Stomach (tissue), 9 donors: Measurements from ENCODE around the gene TRIO. TPM values are rescaled to one million over a fixed set of nuclear protein-coding genes. Genes with fewer than 3 reads are reported as not detected.

ENCODE experiments used
- DNase-seq, 2 donors: peaks; one replicate each; pipeline versions ENCODE4 v3.0.0 to v3.0.0-alpha.2; 2013 to 2019
- H3K27ac ChIP-seq, 5 donors: fragments of 200-600 bp in 4 of 5; sonication (generic) in 4 of 5; one replicate each; pipeline ENCODE4 v1.5.1; 2013 to 2019; ENCODE audit warnings: mild to moderate bottlenecking in 1 of 5, moderate library complexity in 1 of 5
- H3K27me3 ChIP-seq, 3 donors: fragments of 200-600 bp; sonication (generic); one replicate each; pipeline ENCODE4 v1.5.1; 2017 to 2019; ENCODE audit warnings: mixed run types in 1 of 3
- H3K36me3 ChIP-seq, 4 donors: fragments of 200-600 bp; sonication (generic); 1 replicate in 3 of 4; 2 replicates in 1 of 4; pipeline ENCODE4 v1.5.1; 2016 to 2019
- H3K4me1 ChIP-seq, 4 donors: fragments of 200-600 bp; sonication (generic); one replicate each; pipeline ENCODE4 v1.5.1; 2016 to 2019
- H3K4me3 ChIP-seq, 4 donors: fragments of 200-600 bp; sonication (generic) in 3 of 4; one replicate each; pipeline ENCODE4 v1.5.1; 2016 to 2019; ENCODE audit warnings: mild to moderate bottlenecking in 1 of 4
- H3K9me3 ChIP-seq, 4 donors: fragments of 200-600 bp; sonication (generic); one replicate each; pipeline ENCODE4 v1.5.1; 2016 to 2019
- EP300 ChIP-seq: sonication (generic); formaldehyde crosslinking; IDR thresholded peaks from one replicate; pipeline ENCODE4 v1.6.1; 2017; ENCODE audit warnings: antibody characterized with exemption
- POLR2A ChIP-seq, 4 donors: fragments of 450-650 bp; IDR thresholded peaks; one replicate each; pipeline ENCODE4 v1.6.1; 2016; ENCODE audit warnings: antibody characterized with exemption in 4 of 4, control low read depth in 2 of 4, mild to moderate bottlenecking in 1 of 4, moderate library complexity in 1 of 4
- POLR2AphosphoS5 ChIP-seq, 3 donors: sonication (generic); formaldehyde crosslinking; IDR thresholded peaks; one replicate each; pipeline ENCODE4 v1.6.1; 2016; ENCODE audit warnings: antibody characterized with exemption in 3 of 3
- WGBS, 5 donors: extraction: QIAGEN DNeasy Blood & Tissue Kit in 3 of 5; methylation state at CpG; one replicate each; pipeline versions ENCODE4 v1.1.5 to v1.1.7; 2013 to 2018; 5-methylcytosine and 5-hydroxymethylcytosine counted together
- intact Hi-C: fragments of 100-400 bp; cut with DNase I; formaldehyde crosslinking; loops from one replicate; pipeline ENCODE4 v1.15.1; 2023; ENCODE audit warnings: low total_unique reads
- polyA plus RNA-seq, 3 donors: library from polyadenylated mRNA; stranded (reverse); fragments of 200-250 nt; gene quantifications; one replicate each; pipeline ENCODE4 v1.2.3, GENCODE V29; 2013
- total RNA-seq, 5 donors: library from RNA; depleted of rRNA; stranded (reverse); fragments of >200 nt; gene quantifications; one replicate each; pipeline versions ENCODE4 v1.1.0 to v1.2.3, GENCODE V29; 2014 to 2016
- TF ChIP-seq, protein P1 (sequence below), 7 experiments: fragments of 450-650 bp in 4 of 7; fragments of 200-600 bp in 3 of 7; sonication (generic) in 3 of 7; IDR thresholded peaks; one replicate each; pipeline ENCODE4 v1.5.1; 2016 to 2019; ENCODE audit warnings: antibody characterized with exemption in 7 of 7, control low read depth in 2 of 7, mild to moderate bottlenecking in 1 of 7
- donor health status: healthy with polysubstance abuse.
- donor health status: Bipolar disorder and iron deficiency.
- donor health status: healthy.

Gene TRIO
- total and polyA plus RNA-seq, 8 donors, result 9.9 to 558 (median 127) TPM

DNA sequence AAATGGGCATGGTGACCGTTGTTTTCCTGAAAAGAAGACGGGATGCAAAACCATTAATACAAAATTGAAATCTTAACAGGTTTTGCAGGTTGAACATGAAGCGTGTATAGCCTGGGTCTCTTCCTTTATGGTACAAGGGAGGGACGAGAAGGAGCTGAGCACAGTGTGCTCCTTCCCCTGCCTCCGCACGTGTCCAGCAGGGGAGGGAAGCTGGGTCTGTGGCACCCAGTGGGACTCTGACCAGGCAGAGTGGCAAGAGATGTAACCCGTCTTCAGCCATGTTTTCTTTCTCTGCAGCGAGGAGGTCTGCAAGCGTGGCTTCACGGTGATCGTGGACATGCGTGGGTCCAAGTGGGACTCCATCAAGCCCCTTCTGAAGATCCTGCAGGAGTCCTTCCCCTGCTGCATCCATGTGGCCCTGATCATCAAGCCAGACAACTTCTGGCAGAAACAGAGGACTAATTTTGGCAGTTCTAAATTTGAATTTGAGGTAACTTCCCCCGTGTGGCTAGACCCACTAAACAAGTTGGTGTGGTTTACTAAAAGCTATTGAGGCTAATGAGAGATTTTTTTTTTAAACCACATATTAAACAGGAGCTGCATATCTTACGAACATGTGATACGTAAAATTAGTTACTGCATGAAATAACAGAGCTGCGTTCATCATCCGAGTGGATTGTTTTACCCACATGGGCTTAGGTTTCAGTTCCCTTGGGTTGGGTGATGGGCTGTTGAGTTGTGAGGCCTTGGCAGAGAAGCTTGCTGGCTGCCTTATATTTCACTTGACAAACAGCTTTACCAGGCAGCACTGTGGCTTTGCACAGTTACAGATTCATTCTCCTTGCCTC lies 143.7 kb downstream of the TRIO start:
- no peak for DNase-seq
- Histone ChIP-seq H3K27ac (peak overlapping the region in 1 of 5 donors; percentile 7), H3K9me3 (no peaks in the 10 kb centered on the region), H3K4me3 (no peak overlapping the region), H3K27me3 (no peaks in the 10 kb centered on the region), H3K4me1 (peaks cover 0 to 50% (median 22%) of the 10 kb centered on the region in 4 donors), H3K36me3 (peaks cover 7 to 52% (median 42%) of the 10 kb centered on the region in 4 donors)
- 86 to 96% (median 90%) methylated on average over 16 to 17 of the region's 17 CpGs for WGBS, 5 donors
- TF ChIP-seq EP300 (no peak), POLR2AphosphoS5 (IDR thresholded peaks at IDR 0.05) (no peak), POLR2A (IDR thresholded peaks at IDR 0.05) (no peak)
- TF ChIP-seq, protein P1, sequence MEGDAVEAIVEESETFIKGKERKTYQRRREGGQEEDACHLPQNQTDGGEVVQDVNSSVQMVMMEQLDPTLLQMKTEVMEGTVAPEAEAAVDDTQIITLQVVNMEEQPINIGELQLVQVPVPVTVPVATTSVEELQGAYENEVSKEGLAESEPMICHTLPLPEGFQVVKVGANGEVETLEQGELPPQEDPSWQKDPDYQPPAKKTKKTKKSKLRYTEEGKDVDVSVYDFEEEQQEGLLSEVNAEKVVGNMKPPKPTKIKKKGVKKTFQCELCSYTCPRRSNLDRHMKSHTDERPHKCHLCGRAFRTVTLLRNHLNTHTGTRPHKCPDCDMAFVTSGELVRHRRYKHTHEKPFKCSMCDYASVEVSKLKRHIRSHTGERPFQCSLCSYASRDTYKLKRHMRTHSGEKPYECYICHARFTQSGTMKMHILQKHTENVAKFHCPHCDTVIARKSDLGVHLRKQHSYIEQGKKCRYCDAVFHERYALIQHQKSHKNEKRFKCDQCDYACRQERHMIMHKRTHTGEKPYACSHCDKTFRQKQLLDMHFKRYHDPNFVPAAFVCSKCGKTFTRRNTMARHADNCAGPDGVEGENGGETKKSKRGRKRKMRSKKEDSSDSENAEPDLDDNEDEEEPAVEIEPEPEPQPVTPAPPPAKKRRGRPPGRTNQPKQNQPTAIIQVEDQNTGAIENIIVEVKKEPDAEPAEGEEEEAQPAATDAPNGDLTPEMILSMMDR (IDR thresholded peaks at IDR 0.05), result no peak
- intact Hi-C loops, result no loop called here

DNA sequence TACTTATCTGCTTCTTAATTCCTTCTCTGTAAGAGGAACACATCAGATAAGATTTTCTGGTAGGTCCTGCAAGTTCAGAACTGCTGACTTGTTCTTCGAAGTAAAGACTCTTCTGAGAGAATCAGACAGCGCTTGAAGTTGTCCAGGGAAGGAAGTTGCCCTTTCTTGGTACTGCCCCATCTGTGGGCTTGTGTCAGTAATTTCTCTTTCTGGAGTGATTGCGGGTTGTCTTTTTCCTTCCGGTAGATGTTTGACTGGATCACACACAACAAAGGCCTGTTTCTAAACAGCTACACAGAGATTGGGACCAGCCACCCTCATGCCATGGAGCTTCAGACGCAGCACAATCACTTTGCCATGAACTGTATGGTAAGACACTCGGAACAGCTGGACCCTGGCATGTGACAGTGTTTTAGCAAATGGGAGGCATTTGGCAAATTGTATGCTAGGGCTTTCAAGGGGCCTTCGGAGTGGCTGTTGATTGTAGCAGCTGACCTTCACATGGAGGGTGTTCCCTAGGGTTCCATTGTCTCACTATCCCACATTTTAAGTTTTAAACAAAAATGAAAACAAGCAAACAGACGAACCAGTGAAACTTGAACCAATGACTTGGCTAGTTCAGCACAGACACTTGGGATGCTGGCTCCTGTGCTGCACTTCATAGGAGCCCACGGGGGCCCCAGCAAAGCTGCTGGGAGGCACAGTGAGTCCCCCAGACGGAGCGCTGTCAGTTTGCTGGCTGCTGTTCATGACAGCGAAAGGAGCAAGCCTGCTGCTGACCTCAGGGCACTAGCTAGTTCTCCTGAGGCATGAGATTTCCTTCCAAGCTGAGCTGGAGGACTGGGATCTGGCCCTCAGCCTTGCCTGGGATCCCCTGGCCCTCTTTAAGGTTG lies 149.9 kb downstream of the TRIO start:
- TF ChIP-seq POLR2A (IDR thresholded peaks at IDR 0.05), result no peak
- TF ChIP-seq, protein P1 (IDR thresholded peaks at IDR 0.05), result no peak
- no peak for TF ChIP-seq POLR2AphosphoS5 (IDR thresholded peaks at IDR 0.05)
- no peak for TF ChIP-seq EP300
- H3K4me3 ChIP-seq, result no peak overlapping the region
- peaks cover 15 to 88% (median 72%) of the 10 kb centered on the region in 4 donors for H3K36me3 ChIP-seq
- no peak for DNase-seq
- H3K27me3 ChIP-seq, result no peaks in the 10 kb centered on the region
- no peak overlapping the region for H3K27ac ChIP-seq
- 85 to 93% (median 90%) methylated on average over 12 of the region's 12 CpGs for WGBS, 5 donors
- H3K4me1 ChIP-seq, result peaks cover 0 to 27% (median 13%) of the 10 kb centered on the region in 4 donors
- H3K9me3 ChIP-seq, result no peaks in the 10 kb centered on the region
- intact Hi-C loops, result no loop called here

DNA sequence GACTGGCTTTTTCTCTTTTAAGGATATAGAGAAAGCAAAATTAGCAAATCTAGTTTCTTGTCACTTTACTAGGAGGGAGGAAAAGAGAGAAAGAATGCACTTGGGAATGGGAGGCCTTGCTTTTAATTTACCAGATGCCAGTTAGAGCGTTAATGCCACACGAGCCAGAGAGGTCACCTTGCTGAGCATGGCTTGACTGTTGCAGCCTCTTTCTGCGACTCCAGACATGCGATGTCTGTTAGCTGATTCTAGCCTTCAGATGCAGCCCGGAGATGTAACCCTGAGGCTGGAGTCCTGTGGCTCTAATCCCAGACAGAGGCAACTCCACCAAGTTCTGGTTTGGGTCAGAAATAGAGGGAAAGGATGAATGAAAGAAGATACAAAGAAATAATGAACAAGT lies 152.5 kb downstream of the TRIO start:
- 80 to 92% (median 85%) methylated on average over 5 of the region's 5 CpGs for WGBS, 5 donors
- Histone ChIP-seq H3K27me3 (no peaks in the 10 kb centered on the region), H3K27ac (no peak overlapping the region), H3K4me3 (no peak overlapping the region), H3K36me3 (peaks cover 14 to 89% (median 73%) of the 10 kb centered on the region in 4 donors), H3K4me1 (peaks cover 0 to 36% (median 15%) of the 10 kb centered on the region in 4 donors), H3K9me3 (no peaks in the 10 kb centered on the region)
- intact Hi-C loops, result no loop called here
- no peak for TF ChIP-seq POLR2AphosphoS5 (IDR thresholded peaks at IDR 0.05)
- no peak for TF ChIP-seq EP300
- no peak for TF ChIP-seq POLR2A (IDR thresholded peaks at IDR 0.05)
- no peak for DNase-seq

DNA sequence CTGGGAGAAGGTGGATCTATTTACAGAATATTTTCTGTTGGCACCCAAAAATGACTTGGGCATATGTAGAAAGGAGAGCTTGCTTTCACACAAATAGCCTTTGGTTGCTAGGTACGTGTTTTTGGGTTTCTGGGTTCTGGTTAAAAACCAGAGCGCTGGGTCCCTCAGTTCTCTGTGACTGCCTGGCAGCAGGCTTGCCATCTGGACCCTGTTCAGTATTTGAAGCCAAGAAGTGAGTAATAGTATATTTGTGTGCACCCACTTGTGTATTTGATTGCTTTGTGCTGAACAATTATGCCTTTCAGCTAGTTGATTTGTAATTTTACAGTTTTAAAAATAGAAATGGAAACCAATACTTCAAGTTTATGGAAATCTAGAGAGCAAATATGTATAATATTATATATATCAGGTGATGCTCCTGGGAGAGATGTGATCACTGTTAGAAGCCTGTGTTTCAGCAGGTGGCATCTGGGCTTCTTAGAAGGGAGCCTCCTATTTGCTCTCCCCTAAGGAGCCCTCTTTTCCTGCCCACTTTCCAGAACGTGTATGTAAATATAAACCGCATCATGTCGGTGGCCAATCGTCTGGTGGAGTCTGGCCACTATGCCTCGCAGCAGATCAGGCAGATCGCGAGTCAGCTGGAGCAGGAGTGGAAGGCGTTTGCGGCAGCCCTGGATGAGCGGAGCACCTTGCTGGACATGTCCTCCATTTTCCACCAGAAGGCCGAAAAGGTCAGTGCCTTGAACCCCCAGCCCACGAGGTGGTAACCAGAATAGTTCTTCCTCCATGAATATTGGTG lies 153.6 kb downstream of the TRIO start:
- peaks cover 9 to 90% (median 69%) of the 10 kb centered on the region in 4 donors for H3K36me3 ChIP-seq

More for the DNA sequence above, 153.6 kb downstream of the TRIO start:
- DNase-seq, result peak in 1 of 2 donors; percentile 52
- TF ChIP-seq POLR2AphosphoS5 (IDR thresholded peaks at IDR 0.05), result no peak
- intact Hi-C loops, result no loop called here
- no peak overlapping the region for H3K4me3 ChIP-seq
- no peaks in the 10 kb centered on the region for H3K9me3 ChIP-seq
- H3K4me1 ChIP-seq, result peaks cover 0 to 36% (median 15%) of the 10 kb centered on the region in 4 donors
- no peaks in the 10 kb centered on the region for H3K27me3 ChIP-seq
- H3K27ac ChIP-seq, result no peak overlapping the region
- WGBS, 5 donors, result 86 to 90% (median 89%) methylated on average over 12 to 14 of the region's 14 CpGs
